GM11168 (cell line): Measurements from ENCODE around the gene DGKE.

ENCODE experiments used
- in situ Hi-C: fragments of 300-500 bp; cut with MboI; formaldehyde crosslinking; loops from one replicate; pipeline ENCODE4 v1.12.0; 2022; ENCODE audit warnings: low sequenced_read_pairs; ENCODE audit not compliant: unreplicated experiment

DGKE gene

GRCh38 chr17:56885312-56885657 is 51.3 kb downstream of the DGKE start:
- in situ Hi-C loops, result no loop called here

- in situ Hi-C loops, result no loop called here
These were observed 52.4 kb downstream of the DGKE start for GRCh38 chr17:56886288-56886731.

GRCh38 chr17:56887105-56887504 is 53.2 kb downstream of the DGKE start:
- in situ Hi-C loops, result no loop called here

GRCh38 chr17:56887552-56888467 is 53.9 kb downstream of the DGKE start:
- in situ Hi-C loops, result no loop called here

- in situ Hi-C loops, result no loop called here
These were observed 56.4 kb downstream of the DGKE start for GRCh38 chr17:56890390-56890789.

GRCh38 chr17:56890906-56891674 is 57.1 kb downstream of the DGKE start:
- in situ Hi-C loops, result no loop called here

GRCh38 chr17:56891751-56892150 is 57.8 kb downstream of the DGKE start:
- in situ Hi-C loops, result no loop called here

GRCh38 chr17:56892333-56892732 is 58.4 kb downstream of the DGKE start:
- in situ Hi-C loops, result no loop called here

- in situ Hi-C loops, result no loop called here
These were observed 59.6 kb downstream of the DGKE start for GRCh38 chr17:56893503-56893902.

- in situ Hi-C loops, result no loop called here
These were observed 61.0 kb downstream of the DGKE start for GRCh38 chr17:56894859-56895455.

GRCh38 chr17:56896217-56896967 is 62.4 kb downstream of the DGKE start:
- in situ Hi-C loops, result no loop called here

GRCh38 chr17:56896968-56897359 is 63.0 kb downstream of the DGKE start:
- in situ Hi-C loops, result no loop called here

- in situ Hi-C loops, result no loop called here
These were observed 63.9 kb downstream of the DGKE start for GRCh38 chr17:56897646-56898424.

- in situ Hi-C loops, result no loop called here
These were observed 64.9 kb downstream of the DGKE start for GRCh38 chr17:56898874-56899273.

GRCh38 chr17:56899403-56899802 is 65.5 kb downstream of the DGKE start:
- in situ Hi-C loops, result no loop called here

GRCh38 chr17:56902348-56902747 is 68.4 kb downstream of the DGKE start:
- in situ Hi-C loops, result no loop called here

- in situ Hi-C loops, result no loop called here
These were observed 69.6 kb downstream of the DGKE start for GRCh38 chr17:56903560-56903959.

GRCh38 chr17:56908001-56908542 is 74.1 kb downstream of the DGKE start:
- in situ Hi-C loops, result no loop called here
